GM19240 (cell line): Measurements from ENCODE around the gene MIPOL1.
"Not testable (repeated sequence)": the region's sequence is repeated elsewhere in the genome, so short reads cannot be mapped to it uniquely, and the experiment has no call there.

ENCODE experiments used
- DNase-seq: peaks from one replicate; pipeline ENCODE4 v3.0.0; 2011; ENCODE audit warnings: low spot score; ENCODE audit not compliant: insufficient read length

Gene MIPOL1

GRCh38 chr14:37232907-37233481 lies 35.3 kb downstream of the MIPOL1 start:
- no peak for DNase-seq

GRCh38 chr14:37234222-37234621 lies 36.5 kb downstream of the MIPOL1 start:
- DNase-seq: no peak

GRCh38 chr14:37236044-37236443 lies 38.3 kb downstream of the MIPOL1 start:
- DNase-seq: not testable (repeated sequence)

GRCh38 chr14:37237094-37237493 lies 39.4 kb downstream of the MIPOL1 start:
- DNase-seq: no peak

GRCh38 chr14:37237735-37238200 lies 40.0 kb downstream of the MIPOL1 start:
- DNase-seq: no peak

GRCh38 chr14:37241198-37241597 lies 43.5 kb downstream of the MIPOL1 start:
- DNase-seq: no peak

- DNase-seq: no peak
Measured at GRCh38 chr14:37246427-37246829, 48.7 kb downstream of the MIPOL1 start.

GRCh38 chr14:37247791-37248461 lies 50.2 kb downstream of the MIPOL1 start:
- DNase-seq: no peak

- DNase-seq: no peak
Measured at GRCh38 chr14:37251775-37252174, 54.0 kb downstream of the MIPOL1 start.

- no peak for DNase-seq
Measured at GRCh38 chr14:37252434-37252833, 54.7 kb downstream of the MIPOL1 start.

- no peak for DNase-seq
Measured at GRCh38 chr14:37253905-37254304, 56.2 kb downstream of the MIPOL1 start.

GRCh38 chr14:37254411-37254947 lies 56.7 kb downstream of the MIPOL1 start:
- DNase-seq: no peak

GRCh38 chr14:37257501-37258070 lies 59.8 kb downstream of the MIPOL1 start:
- DNase-seq: no peak

- DNase-seq: no peak
Measured at GRCh38 chr14:37262649-37263048, 64.9 kb downstream of the MIPOL1 start.

- no peak for DNase-seq
Measured at GRCh38 chr14:37263656-37264236, 66.0 kb downstream of the MIPOL1 start.

- no peak for DNase-seq
Measured at GRCh38 chr14:37268788-37269187, 71.1 kb downstream of the MIPOL1 start.

GRCh38 chr14:37270629-37271028 lies 72.9 kb downstream of the MIPOL1 start:
- no peak for DNase-seq

GRCh38 chr14:37272569-37272968 lies 74.8 kb downstream of the MIPOL1 start:
- DNase-seq: no peak

GRCh38 chr14:37274652-37275051 lies 76.9 kb downstream of the MIPOL1 start:
- no peak for DNase-seq

- DNase-seq: no peak
Measured at GRCh38 chr14:37275963-37276362, 78.2 kb downstream of the MIPOL1 start.

- no peak for DNase-seq
Measured at GRCh38 chr14:37278636-37279538, 81.2 kb downstream of the MIPOL1 start.
